Spleen (tissue), 11 donors: ENCODE measurements around the gene BANK1. TPM values are rescaled to one million over a fixed set of nuclear protein-coding genes. Genes with fewer than 3 reads are reported as not detected.

ENCODE experiments used
- DNase-seq: peaks from one replicate; pipeline ENCODE4 v3.0.0-alpha.2; 2020
- H3K27ac ChIP-seq, 8 donors: fragments of 200-600 bp; sonication (generic) in 7 of 8; 1 replicate in 4 of 8; 2 replicates in 4 of 8; pipeline versions ENCODE4 v1.5.0 to v1.8.0; 2016 to 2021; ENCODE audit warnings: inconsistent platforms in 4 of 8, mild to moderate bottlenecking in 4 of 8, moderate library complexity in 1 of 8
- H3K27me3 ChIP-seq, 7 donors: fragments of 200-600 bp; sonication (generic) in 6 of 7; replicated peaks in 1 of 7; 1 replicate in 4 of 7; 2 replicates in 3 of 7; pipeline versions ENCODE4 v1.5.0 to v1.8.0; 2016 to 2021; ENCODE audit warnings: inconsistent platforms in 3 of 7, mild to moderate bottlenecking in 1 of 7
- H3K36me3 ChIP-seq, 6 donors: fragments of 200-600 bp; sonication (generic) in 5 of 6; 1 replicate in 4 of 6; 2 replicates in 2 of 6; pipeline versions ENCODE4 v1.5.0 to v1.8.0; 2016 to 2021; ENCODE audit warnings: inconsistent platforms in 2 of 6
- H3K4me1 ChIP-seq, 6 donors: fragments of 200-600 bp; sonication (generic) in 5 of 6; 1 replicate in 3 of 6; 2 replicates in 3 of 6; pipeline versions ENCODE4 v1.5.0 to v1.8.0; 2016 to 2021; ENCODE audit warnings: inconsistent platforms in 3 of 6
- H3K4me3 ChIP-seq, 8 donors: fragments of 200-600 bp; sonication (generic) in 7 of 8; 1 replicate in 4 of 8; 2 replicates in 4 of 8; pipeline versions ENCODE4 v1.5.0 to v1.8.0; 2016 to 2021; ENCODE audit warnings: inconsistent platforms in 4 of 8, mild to moderate bottlenecking in 4 of 8, moderate library complexity in 2 of 8
- H3K9me3 ChIP-seq, 8 donors: fragments of 200-600 bp; sonication (generic) in 7 of 8; 1 replicate in 4 of 8; 2 replicates in 4 of 8; pipeline versions ENCODE4 v1.5.0 to v1.8.0; 2016 to 2021; ENCODE audit warnings: inconsistent platforms in 4 of 8
- CTCF ChIP-seq, 11 experiments: fragments of 200-600 bp in 7 of 11; fragments of 450-650 bp in 4 of 11; sonication (generic) in 4 of 11; IDR thresholded peaks in 8 of 11; conservative IDR thresholded peaks in 3 of 11; 1 replicate in 7 of 11; 2 replicates in 4 of 11; pipeline versions ENCODE4 v1.4.0 to v1.8.0; 2016 to 2021; ENCODE audit warnings: antibody characterized with exemption in 11 of 11, inconsistent platforms in 4 of 11, mild to moderate bottlenecking in 1 of 11
- POLR2A ChIP-seq, 3 donors: fragments of 450-650 bp; IDR thresholded peaks; one replicate each; pipeline ENCODE4 v1.5.1; 2017; ENCODE audit warnings: antibody characterized with exemption in 3 of 3, mild to moderate bottlenecking in 1 of 3
- POLR2AphosphoS5 ChIP-seq, 3 donors: sonication (generic); formaldehyde crosslinking; IDR thresholded peaks; one replicate each; pipeline ENCODE4 v1.5.1; 2017; ENCODE audit warnings: antibody characterized with exemption in 3 of 3
- whole genome bisulfite sequencing, 5 donors: extraction: QIAGEN DNeasy Blood & Tissue Kit in 3 of 5; methylation state at CpG; one replicate each; pipeline versions ENCODE4 v1.1.5 to v1.1.7; 2013 to 2018; 5-methylcytosine and 5-hydroxymethylcytosine counted together
- intact Hi-C: fragments of 100-400 bp; cut with DNase I; formaldehyde crosslinking; loops from one replicate; pipeline ENCODE4 v1.15.0; 2023; ENCODE audit warnings: low total_unique reads
- polyA plus RNA-seq, 3 donors: library from polyadenylated mRNA; stranded (reverse); fragments of 200-250 nt; gene quantifications; one replicate each; pipeline ENCODE4 v1.2.1, GENCODE V29; 2013
- total RNA-seq, 7 donors: library from RNA; depleted of rRNA in 3 of 7; stranded (reverse); fragments of >200 nt in 3 of 7; fragmentation: NEBNext Ultra II Directional in 4 of 7; extraction: Animal tissue kit (Norgen Biotek cat#: 25700) in 4 of 7; gene quantifications; one replicate each; pipeline versions ENCODE4 v1.1.0 to v1.2.1, GENCODE V29; 2016 to 2021
- donor health status: healthy with polysubstance abuse.
- donor health status: DM: no; HTN: no; CAD: no; lungs with moderate emphysema.
- donor health status: DM: no; HTN: no; CAD: no.
- donor health status: Bipolar disorder and iron deficiency.
- donor health status: healthy.
- donor health status: DM: no; HTN: no; CAD: no.
- donor health status: DM: yes; HTN: yes; CAD: no.

BANK1 gene
- total and polyA plus RNA-seq, 10 donors, result 105 to 208 (median 139) TPM

GRCh38 chr4:101993842-101994775 lies 203.6 kb downstream of the BANK1 start:
- WGBS, 5 donors, result 61 to 76% (median 73%) methylated on average over 4 of the region's 4 CpGs
- TF ChIP-seq POLR2A (IDR thresholded peaks at IDR 0.05) (no peak), POLR2AphosphoS5 (IDR thresholded peaks at IDR 0.05) (no peak), CTCF (IDR thresholded peaks at IDR 0.05 in 8 of 11, conservative IDR thresholded peaks at IDR 0.05 in 3 of 11) (no peak)
- Histone ChIP-seq H3K27me3 (no peaks in the 10 kb centered on the region), H3K4me1 (peaks cover 0 to 44% (median 14%) of the 10 kb centered on the region in 6 donors), H3K36me3 (no peaks in the 10 kb centered on the region), H3K4me3 (no peak overlapping the region), H3K9me3 (no peaks in the 10 kb centered on the region), H3K27ac (no peak overlapping the region)
- intact Hi-C loops, result no loop called here
- DNase-seq, result no peak

GRCh38 chr4:102007959-102008425 lies 217.5 kb downstream of the BANK1 start:
- Histone ChIP-seq H3K36me3 (peaks cover 0 to 28% (median 0%) of the 10 kb centered on the region in 6 donors), H3K27me3 (no peaks in the 10 kb centered on the region), H3K4me3 (no peak overlapping the region), H3K9me3 (no peaks in the 10 kb centered on the region), H3K27ac (peak overlapping the region in 1 of 8 donors; percentile 11), H3K4me1 (peaks cover 0 to 17% (median 4%) of the 10 kb centered on the region in 6 donors)
- 82 to 94% (median 87%) methylated on average over 2 of the region's 2 CpGs for WGBS, 5 donors
- TF ChIP-seq POLR2AphosphoS5 (IDR thresholded peaks at IDR 0.05), result no peak
- TF ChIP-seq POLR2A (IDR thresholded peaks at IDR 0.05), result no peak
- no peak for TF ChIP-seq CTCF (IDR thresholded peaks at IDR 0.05 in 8 of 11, conservative IDR thresholded peaks at IDR 0.05 in 3 of 11)
- intact Hi-C loops, result no loop called here
- no peak for DNase-seq

GRCh38 chr4:102008711-102009110 lies 218.2 kb downstream of the BANK1 start:
- TF ChIP-seq POLR2A (IDR thresholded peaks at IDR 0.05) (no peak), CTCF (IDR thresholded peaks at IDR 0.05 in 8 of 11, conservative IDR thresholded peaks at IDR 0.05 in 3 of 11) (no peak), POLR2AphosphoS5 (IDR thresholded peaks at IDR 0.05) (no peak)
- intact Hi-C loops, result no loop called here
- no peak overlapping the region for H3K27ac ChIP-seq

GRCh38 chr4:102022343-102022742 lies 231.8 kb downstream of the BANK1 start:
- H3K27ac ChIP-seq, result no peak overlapping the region
- no peak overlapping the region for H3K4me3 ChIP-seq
- WGBS, 5 donors, result 76 to 94% (median 84%) methylated on average over 2 of the region's 2 CpGs
- no peaks in the 10 kb centered on the region for H3K9me3 ChIP-seq
- H3K4me1 ChIP-seq, result no peaks in the 10 kb centered on the region
- intact Hi-C loops, result no loop called here
- no peaks in the 10 kb centered on the region for H3K27me3 ChIP-seq
- DNase-seq, result no peak
- H3K36me3 ChIP-seq, result peaks cover 0 to 52% (median 2%) of the 10 kb centered on the region in 6 donors
- no peak for TF ChIP-seq POLR2AphosphoS5 (IDR thresholded peaks at IDR 0.05)
- TF ChIP-seq POLR2A (IDR thresholded peaks at IDR 0.05), result no peak
- TF ChIP-seq CTCF (IDR thresholded peaks at IDR 0.05 in 8 of 11, conservative IDR thresholded peaks at IDR 0.05 in 3 of 11), result no peak

More at GRCh38 chr4:102008711-102009110, 218.2 kb downstream of the BANK1 start:
- no peaks in the 10 kb centered on the region for H3K9me3 ChIP-seq
- WGBS, 5 donors, result 69 to 87% (median 84%) methylated on average over 3 of the region's 3 CpGs
- H3K4me3 ChIP-seq, result no peak overlapping the region
- no peak for DNase-seq
- no peaks in the 10 kb centered on the region for H3K27me3 ChIP-seq
- H3K4me1 ChIP-seq, result peaks cover 0 to 17% (median 4%) of the 10 kb centered on the region in 6 donors
- peaks cover 0 to 22% (median 0%) of the 10 kb centered on the region in 6 donors for H3K36me3 ChIP-seq
